ENCODE measurements around the gene VPS8. TPM values are rescaled to one million over a fixed set of nuclear protein-coding genes. Genes with fewer than 3 reads are reported as not detected.

The VPS8 gene
- total RNA-seq, 1 experiment from 2014 or later: 33.8 TPM

DNA sequence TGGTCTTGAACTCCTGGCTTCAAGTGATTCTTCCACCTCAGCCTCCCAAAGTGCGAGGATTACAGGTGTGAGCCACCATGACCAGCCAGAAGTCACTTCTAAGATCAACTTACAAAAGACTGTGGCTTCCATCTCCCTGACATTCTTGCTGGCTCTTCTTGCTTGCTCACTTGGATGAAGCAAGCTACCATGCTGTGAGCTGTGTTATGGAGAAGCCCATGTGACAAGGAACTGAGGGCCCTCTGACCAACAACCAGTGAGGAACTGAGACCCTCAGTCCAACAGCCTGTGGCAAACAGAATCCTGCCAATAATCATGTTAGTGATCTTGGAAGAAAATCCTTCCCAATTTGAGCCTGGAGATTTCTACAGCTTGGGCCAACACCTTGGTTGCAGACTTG, 7.2 kb upstream of the VPS8 start:
- CTCF ChIA-PET: interaction anchor here (0.7 to 5.7 kb wide), 10 partner anchors 10 to 410 kb away, joined by 3 to 32 read pairs (median 5); no protein-coding TSS in a partner anchor
- peaks cover 12% of the 10 kb centered on the region for H3K4me1 Mint-ChIP-seq (ENCODE audit: insufficient read depth, unreplicated experiment)
- peaks cover 24% of the 10 kb centered on the region for H3K27me3 Mint-ChIP-seq (ENCODE audit: insufficient read depth, unreplicated experiment)
- POLR2A ChIA-PET: interaction anchor here (1.2 kb wide), 1 partner anchor 239 kb away, joined by 3 read pairs; no protein-coding TSS in a partner anchor
- no peak overlapping the region for H3K4me3 Mint-ChIP-seq (ENCODE audit: unreplicated experiment)
- TF ChIP-seq CTCF (IDR thresholded peaks at IDR 0.05; ENCODE audit: unreplicated experiment): no peak
- no peaks in the 10 kb centered on the region for H3K36me3 Mint-ChIP-seq (ENCODE audit: insufficient read depth, unreplicated experiment)
- no peak overlapping the region for H3K27ac Mint-ChIP-seq (ENCODE audit: low read depth, unreplicated experiment)
- H3K9me3 Mint-ChIP-seq (ENCODE audit: unreplicated experiment): no peaks in the 10 kb centered on the region
- no peak for DNase-seq (ENCODE audit: unreplicated experiment)
- BruUV-seq (replicated peaks): no TSS peak
- intact Hi-C loops (cut with micrococcal nuclease): no loop called here

DNA sequence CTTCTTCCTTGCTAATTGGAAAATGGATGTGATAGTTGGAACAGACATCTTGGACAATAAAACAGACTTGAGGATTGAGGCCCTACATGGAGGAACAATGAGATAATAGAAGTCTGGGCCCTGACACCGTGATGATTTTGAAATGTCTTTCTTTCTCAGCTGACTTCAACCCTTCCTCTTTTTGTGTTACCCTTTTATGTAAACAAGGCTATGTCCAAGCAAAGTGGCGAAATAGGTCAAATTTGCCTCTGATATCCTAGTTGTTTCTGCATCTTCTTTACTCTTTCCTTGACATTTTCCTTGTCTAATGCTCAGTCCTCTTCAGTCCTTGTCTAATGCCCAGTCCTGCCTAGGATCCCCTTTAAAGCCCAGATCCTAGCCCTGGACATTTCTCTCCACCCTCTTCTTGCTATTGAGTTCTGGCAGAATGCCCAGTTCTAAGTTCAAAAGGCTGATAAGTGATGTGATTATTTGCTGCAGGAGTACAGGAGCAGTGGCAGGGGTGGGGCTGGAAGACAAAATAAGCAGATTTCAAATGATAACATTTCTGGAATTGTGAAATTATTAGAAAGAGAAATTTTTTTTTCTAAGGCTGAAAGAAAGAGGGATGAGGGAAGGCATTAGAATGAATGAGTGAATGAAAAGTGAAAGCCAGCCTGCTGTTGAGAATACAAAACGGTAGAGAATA, 6.5 kb upstream of the VPS8 start:
- Mint-ChIP-seq H3K9me3 (ENCODE audit: unreplicated experiment) (no peaks in the 10 kb centered on the region), H3K4me3 (ENCODE audit: unreplicated experiment) (no peak overlapping the region), H3K27ac (ENCODE audit: low read depth, unreplicated experiment) (no peak overlapping the region), H3K4me1 (ENCODE audit: insufficient read depth, unreplicated experiment) (peaks cover 12% of the 10 kb centered on the region), H3K36me3 (ENCODE audit: insufficient read depth, unreplicated experiment) (no peaks in the 10 kb centered on the region), H3K27me3 (ENCODE audit: insufficient read depth, unreplicated experiment) (peaks cover 17% of the 10 kb centered on the region)
- TF ChIP-seq CTCF (IDR thresholded peaks at IDR 0.05; ENCODE audit: unreplicated experiment): no peak
- intact Hi-C loops (cut with micrococcal nuclease): no loop called here
- POLR2A ChIA-PET: interaction anchor here (1.2 kb wide), 1 partner anchor 240 kb away, joined by 3 read pairs; no protein-coding TSS in a partner anchor
- DNase-seq (ENCODE audit: unreplicated experiment): no peak
- no TSS peak for BruUV-seq (replicated peaks)
- CTCF ChIA-PET: interaction anchor here (0.7 to 3.6 kb wide), 7 partner anchors 9 to 873 kb away, joined by 3 to 25 read pairs (median 4); no protein-coding TSS in a partner anchor

DNA sequence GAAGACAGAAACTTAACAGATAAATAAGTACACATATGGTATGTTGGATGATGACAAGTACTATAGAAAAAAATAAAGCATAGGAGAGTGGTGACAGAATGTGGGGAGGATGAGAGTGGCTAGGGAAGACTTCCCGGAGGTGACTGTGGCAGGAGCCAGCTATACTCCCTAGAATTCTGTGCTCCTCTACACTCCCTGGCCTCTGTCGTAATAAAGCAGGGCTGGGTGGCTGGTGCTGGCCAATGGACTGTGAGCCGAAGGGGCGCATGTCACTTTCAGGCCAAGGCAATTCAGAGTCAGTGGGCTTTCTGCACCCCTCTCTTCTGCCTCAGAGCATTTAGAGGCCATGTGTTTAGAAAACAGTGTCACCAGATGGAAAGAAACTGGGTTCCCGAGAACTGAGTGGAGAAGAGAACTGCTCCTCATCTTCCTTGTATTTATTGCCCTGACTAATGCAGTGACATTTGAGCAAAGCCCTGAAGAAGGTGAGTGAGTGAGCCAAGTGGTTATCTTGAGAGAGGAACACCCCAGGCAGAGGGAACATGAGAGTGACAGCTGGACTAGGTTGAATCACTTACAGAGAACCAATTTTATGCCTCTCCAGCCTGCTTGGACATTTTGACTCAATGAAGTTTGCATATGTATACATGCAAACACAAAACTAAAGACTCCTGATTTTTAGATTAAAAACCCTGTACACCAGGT, 5.2 kb upstream of the VPS8 start:
- Mint-ChIP-seq H3K4me1 (ENCODE audit: insufficient read depth, unreplicated experiment) (peaks cover 7% of the 10 kb centered on the region), H3K4me3 (ENCODE audit: unreplicated experiment) (no peak overlapping the region), H3K36me3 (ENCODE audit: insufficient read depth, unreplicated experiment) (no peaks in the 10 kb centered on the region), H3K9me3 (ENCODE audit: unreplicated experiment) (no peaks in the 10 kb centered on the region), H3K27ac (ENCODE audit: low read depth, unreplicated experiment) (no peak overlapping the region), H3K27me3 (ENCODE audit: insufficient read depth, unreplicated experiment) (peaks cover 4% of the 10 kb centered on the region)
- BruUV-seq (replicated peaks): no TSS peak
- no peak for TF ChIP-seq CTCF (IDR thresholded peaks at IDR 0.05; ENCODE audit: unreplicated experiment)
- POLR2A ChIA-PET: interaction anchor here (2.1 kb wide), 1 partner anchor 40 kb away, joined by 8 read pairs; no protein-coding TSS in a partner anchor
- DNase-seq (ENCODE audit: unreplicated experiment): no peak
- intact Hi-C loops (cut with micrococcal nuclease): no loop called here
- CTCF ChIA-PET: interaction anchor here (0.7 to 2.4 kb wide), 5 partner anchors 28 to 874 kb away, joined by 3 to 9 read pairs (median 4); partner anchors contain the start of gene EPHB3

DNA sequence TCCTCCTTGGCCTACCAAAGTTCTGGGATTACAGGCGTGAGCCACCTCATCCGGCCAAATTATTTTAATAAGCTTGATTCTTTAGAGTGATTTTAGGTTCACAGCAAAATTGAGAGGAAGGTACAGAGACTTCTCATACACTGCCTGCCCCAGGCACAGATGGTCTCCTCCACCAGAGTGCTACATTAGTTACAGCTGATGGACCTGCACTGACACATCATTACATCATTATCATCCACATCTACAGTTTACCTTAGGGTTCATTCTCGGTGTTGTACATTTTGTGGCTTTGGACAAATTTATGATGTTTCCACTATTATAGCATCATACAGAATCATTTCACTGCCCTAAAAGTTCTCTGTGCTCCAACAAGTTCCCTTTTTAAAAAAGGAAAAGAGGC, 4.4 kb upstream of the VPS8 start:
- Mint-ChIP-seq H3K27me3 (ENCODE audit: insufficient read depth, unreplicated experiment) (no peaks in the 10 kb centered on the region), H3K4me1 (ENCODE audit: insufficient read depth, unreplicated experiment) (peaks cover 7% of the 10 kb centered on the region), H3K36me3 (ENCODE audit: insufficient read depth, unreplicated experiment) (no peaks in the 10 kb centered on the region), H3K27ac (ENCODE audit: low read depth, unreplicated experiment) (no peak overlapping the region), H3K4me3 (ENCODE audit: unreplicated experiment) (no peak overlapping the region), H3K9me3 (ENCODE audit: unreplicated experiment) (no peaks in the 10 kb centered on the region)
- intact Hi-C loops (cut with micrococcal nuclease): no loop called here
- CTCF ChIA-PET: interaction anchor here (0.5 to 2.4 kb wide), 4 partner anchors 29 to 541 kb away, joined by 3 to 9 read pairs (median 4); partner anchors contain the start of gene EPHB3
- DNase-seq (ENCODE audit: unreplicated experiment): no peak
- no peak for TF ChIP-seq CTCF (IDR thresholded peaks at IDR 0.05; ENCODE audit: unreplicated experiment)
- BruUV-seq (replicated peaks): no TSS peak
- POLR2A ChIA-PET: interaction anchor here (2.1 kb wide), 1 partner anchor 41 kb away, joined by 8 read pairs; no protein-coding TSS in a partner anchor
